Fibroblast of gingiva (primary cell): ENCODE measurements around the gene PXK.
A peak's percentile ranks its signal among the peaks of the same experiment; 100 is the strongest.
"Not testable (repeated sequence)": the region's sequence is repeated elsewhere in the genome, so short reads cannot be mapped to it uniquely, and the experiment has no call there.

Experiments
- DNase-seq: peaks from one replicate; pipeline ENCODE4 v3.0.0-alpha.2; 2011; ENCODE audit warnings: low read depth

Gene PXK

DNA sequence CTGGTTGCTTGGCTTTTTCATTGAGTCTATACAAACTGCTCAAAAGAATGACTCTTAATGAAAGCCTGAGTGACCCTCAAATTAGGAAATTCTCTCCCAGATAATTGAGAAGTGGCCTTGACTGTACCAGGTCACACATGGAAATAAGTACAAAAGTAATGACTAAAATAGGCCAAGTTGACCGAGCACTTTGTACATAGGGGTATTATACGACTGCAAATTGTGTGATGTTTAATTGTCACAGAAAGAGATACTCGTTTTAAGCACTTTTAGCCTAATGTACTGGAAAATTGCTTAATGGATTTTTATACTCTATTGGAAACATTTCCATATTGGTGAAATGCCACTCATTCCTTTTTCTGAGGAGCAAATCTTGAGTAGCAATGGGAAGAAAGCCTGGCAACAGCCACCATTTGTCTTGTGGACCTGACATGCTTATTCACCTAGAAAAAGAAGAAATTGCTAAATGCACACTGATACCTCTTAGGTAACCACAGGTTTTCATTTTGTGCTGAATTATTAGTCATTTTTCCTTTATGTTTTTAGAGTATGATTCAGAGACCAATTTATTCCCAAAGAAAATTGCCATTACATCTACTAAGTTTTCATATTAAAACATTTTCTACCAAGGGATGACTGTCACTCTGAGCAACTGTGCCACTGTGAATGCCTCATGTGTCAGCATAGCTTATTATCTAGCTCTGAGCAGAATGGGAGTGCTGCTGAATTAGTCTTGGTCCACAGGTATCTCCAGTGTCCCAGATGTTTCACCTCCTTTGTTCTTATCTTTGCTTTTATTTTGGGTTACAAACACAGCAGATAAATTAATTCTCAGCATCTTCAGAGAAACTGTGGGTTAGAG is 8.9 kb upstream of the PXK start:
- DNase-seq = no peak

GRCh38 chr3:58324391-58325390 is 8.0 kb upstream of the PXK start:
- no peak for DNase-seq

- DNase-seq = no peak
Measured at GRCh38 chr3:58325525-58325992, 7.1 kb upstream of the PXK start.

- no peak for DNase-seq
Measured at GRCh38 chr3:58326267-58326900, 6.3 kb upstream of the PXK start.

GRCh38 chr3:58329150-58329921 is 3.4 kb upstream of the PXK start:
- no peak for DNase-seq

- DNase-seq = no peak
Measured at GRCh38 chr3:58329922-58330413, 2.7 kb upstream of the PXK start.

- DNase-seq = no peak
Measured at GRCh38 chr3:58331593-58332152, 1.0 kb upstream of the PXK start.

- no peak for DNase-seq
Measured at GRCh38 chr3:58333206-58334012, 717 bp downstream of the PXK start.

GRCh38 chr3:58334013-58334321 is 1.3 kb downstream of the PXK start:
- no peak for DNase-seq

DNA sequence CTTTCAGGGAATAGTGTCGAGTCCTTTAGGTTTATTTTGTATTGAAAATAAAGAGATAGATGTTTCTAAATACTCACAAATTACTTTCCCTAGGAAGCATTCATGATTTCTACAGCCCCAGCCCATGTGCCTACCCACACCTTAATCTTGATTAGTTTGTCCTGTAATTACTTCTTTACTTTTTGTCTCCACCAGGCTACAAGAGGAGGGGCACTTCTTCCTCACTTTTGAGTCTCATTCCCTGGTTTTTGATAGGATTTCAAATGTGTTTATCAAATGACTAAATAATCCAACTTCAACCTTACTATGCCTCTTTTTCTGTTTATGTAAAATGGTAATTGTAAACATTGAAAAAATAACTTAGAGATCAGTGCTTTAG is 1.8 kb downstream of the PXK start:
- DNase-seq = no peak

DNA sequence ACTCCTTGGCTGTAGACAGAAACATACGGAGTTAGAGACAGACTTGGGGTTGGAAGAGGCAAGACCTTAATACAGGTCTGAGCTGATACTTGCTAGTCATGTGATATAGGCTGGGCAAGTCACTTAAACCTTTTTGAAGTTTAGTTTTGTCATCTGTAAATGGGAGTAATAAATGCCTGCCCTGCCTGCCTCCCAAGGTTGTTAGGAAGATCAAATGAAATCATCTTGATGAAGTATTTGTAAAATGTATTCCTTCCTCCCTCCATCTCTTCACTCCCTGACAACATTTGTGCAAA is 2.9 kb downstream of the PXK start:
- no peak for DNase-seq

DNA sequence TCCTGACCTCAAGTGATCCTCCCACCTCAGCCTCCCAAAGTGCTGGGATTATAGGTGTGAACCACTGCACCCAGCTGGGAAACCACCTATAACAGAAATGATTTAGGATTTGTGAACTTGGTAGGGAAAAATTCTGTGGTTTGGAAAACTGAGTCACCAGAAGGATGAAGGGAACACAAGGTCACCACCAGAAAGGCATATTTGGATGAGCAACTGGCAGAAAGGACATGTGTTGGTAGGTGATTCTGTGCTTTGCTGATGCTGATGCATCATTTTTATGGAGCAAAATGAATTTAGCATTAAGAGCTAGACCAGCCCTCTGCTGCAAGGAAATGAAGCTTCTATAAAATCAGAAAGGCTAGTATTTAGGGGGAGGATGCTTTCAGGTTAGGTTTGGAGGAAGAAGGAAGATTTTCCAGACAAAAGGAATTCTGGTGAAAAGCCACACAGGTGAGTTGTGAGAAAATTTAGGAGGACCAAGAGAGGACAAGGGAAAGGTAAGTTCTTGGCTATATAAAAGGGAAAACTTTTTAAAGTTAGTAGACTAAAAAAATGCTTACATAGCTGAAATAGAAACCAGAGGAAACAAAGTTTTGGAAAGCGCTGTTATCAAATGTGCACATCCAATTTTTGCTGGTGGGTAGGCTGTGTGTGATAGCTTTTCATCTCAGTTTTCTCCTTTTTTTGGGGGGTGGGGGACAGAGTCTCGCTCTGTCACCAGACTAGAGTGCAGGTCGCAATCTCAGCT is 3.6 kb downstream of the PXK start:
- peak; percentile 46 for DNase-seq

DNA sequence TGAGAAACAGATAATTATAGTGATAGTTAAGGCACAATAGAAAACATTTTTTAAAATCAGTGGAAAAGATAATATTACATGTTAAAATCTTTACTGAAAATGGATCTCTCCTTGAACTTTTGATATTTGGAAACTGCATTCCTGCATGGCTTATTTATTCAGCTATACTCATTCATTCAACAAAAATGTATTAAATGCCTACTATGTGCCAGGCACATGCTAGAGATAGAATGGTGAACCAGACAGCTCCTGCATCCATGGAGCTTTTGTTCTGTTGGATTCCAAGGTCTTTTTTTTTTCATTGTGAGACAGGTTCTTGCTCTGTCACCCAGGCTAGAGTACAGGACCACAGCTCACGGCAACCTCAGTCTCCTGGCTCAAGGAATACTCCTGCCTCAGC is 4.5 kb downstream of the PXK start:
- DNase-seq = no peak

- not testable (repeated sequence) for DNase-seq
Measured at GRCh38 chr3:58339146-58339545, 6.5 kb downstream of the PXK start.

DNA sequence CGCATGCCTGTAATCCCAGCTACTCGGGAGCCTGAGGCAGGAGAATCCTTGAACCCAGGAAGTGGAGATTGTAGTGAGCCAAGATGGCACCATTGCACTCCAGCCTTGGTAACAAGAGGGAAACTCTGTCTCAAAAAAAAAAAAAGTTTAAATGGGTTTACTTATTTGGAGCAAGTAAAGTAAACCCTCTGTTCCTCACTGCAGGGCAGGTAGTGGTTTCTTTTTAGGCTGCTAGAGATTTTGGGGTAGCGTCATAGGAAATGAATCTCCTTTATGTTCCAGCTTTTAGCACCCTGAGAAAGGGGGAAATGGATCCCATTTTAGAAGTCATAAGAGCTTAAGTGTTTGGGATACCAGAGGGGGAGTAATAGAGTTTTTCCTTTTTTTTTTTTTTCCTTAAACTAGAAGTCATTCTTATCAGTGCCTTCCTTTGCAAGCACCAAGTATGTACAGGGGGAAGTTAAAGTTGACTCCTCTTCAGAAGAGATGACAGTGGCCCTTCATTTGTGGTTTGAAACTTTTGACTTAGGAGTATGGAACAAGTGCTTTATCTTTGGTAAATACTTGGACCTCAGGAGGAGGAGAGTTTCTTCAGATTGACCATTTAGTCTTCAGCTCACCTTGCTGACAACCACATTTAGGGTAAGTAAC is 8.0 kb downstream of the PXK start:
- no peak for DNase-seq

GRCh38 chr3:58341376-58341775 is 8.7 kb downstream of the PXK start:
- DNase-seq = no peak

- DNase-seq = no peak
Measured at GRCh38 chr3:58342676-58343075, 10.0 kb downstream of the PXK start.

DNA sequence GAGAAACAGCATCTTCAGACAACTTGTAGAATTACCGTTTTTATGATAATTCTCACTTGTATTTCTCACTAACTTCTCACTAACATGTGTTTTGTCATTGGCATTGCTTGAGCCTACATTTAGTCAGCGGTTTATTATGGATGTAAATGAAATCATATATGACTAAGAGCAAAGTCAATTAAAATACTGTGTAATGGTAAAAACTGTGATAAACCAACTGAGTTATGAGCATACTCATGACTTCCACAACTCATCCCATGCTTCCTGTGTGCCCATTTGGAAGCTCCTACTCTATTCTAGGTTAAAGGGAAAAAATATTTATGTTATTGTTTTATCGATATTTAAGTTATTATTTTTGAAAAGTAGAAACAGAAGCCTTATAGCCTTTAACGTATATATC is 12.8 kb downstream of the PXK start:
- DNase-seq = no peak

DNA sequence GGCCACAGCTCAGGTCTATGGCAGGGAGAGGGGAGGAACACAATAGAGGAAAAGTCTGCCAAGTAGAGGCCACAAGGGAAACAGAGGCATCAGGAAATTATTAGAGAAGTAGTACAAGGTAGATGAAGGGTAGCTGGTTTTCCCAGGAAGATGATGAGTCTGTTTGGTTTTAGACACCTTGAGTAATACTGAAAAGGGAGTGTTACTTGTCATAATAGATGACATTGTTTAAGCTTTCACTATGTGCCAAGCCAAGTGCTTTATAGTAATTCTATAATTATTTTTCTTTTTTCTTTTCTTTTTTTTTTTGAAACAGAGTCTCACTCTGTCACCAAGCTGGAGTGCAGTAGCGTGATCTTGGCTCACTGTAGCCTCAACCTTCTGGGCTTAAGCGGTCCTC is 13.7 kb downstream of the PXK start:
- no peak for DNase-seq
